ENCODE data around the gene KIAA0232. TPM values are rescaled to one million over a fixed set of nuclear protein-coding genes. Genes with fewer than 3 reads are reported as not detected.

KIAA0232 gene
- polyA plus RNA-seq, 1 donor (not counting 4 experiments of a cell fraction or from before 2014, with no cell fraction given) = 10.0 TPM

DNA sequence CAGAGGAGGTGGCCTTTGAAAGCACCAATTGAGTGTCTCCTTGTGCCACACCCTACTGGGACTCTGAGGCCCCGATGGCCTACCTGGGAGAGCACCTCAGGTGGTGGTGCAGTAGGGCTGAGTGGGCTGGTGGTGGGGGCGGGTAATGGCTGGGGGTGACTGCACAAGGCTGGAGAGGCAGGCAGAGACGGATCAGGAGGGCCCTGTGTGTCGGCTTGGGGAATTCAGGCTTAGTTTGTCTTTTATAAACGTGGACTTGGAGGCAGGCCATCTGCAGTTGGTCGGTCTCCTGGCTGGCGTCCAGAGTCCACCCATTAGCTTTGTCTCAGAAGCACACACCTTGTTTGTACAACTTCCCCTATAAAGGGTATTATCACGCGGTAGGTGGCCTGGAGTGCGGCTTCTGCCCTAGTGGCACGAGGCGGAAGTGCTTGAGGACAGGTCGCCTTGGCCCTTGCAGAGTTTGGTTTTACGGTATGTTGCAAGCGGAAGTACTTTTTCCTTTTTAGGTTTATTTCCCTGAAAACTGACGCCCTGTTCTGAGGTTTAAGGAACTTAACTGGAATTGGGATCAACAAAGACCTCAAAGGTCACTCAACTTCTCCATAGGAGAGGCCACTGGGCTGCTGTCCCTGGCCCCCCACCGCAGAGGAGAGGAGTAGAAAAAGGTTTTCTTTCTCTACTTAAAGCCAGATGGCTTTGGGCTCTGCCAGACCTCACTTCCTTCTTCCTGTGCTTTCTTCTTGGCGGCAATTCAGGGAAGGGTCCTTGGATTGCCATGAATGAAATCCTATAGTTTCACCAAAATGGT, 135.1 kb downstream of the KIAA0232 start:
- no peaks in the 10 kb centered on the region for H4K20me1 ChIP-seq (ENCODE audit: control insufficient read depth, extremely low read depth, insufficient read depth, low read length)
- H3K79me2 ChIP-seq (ENCODE audit: control insufficient read depth, insufficient read depth, low read length) = no peaks in the 10 kb centered on the region
- no peaks in the 10 kb centered on the region for H3K9me1 ChIP-seq (ENCODE audit: control insufficient read depth, extremely low read depth, insufficient read depth, low read length)
- FAIRE-seq (no peak), DNase-seq (ENCODE audit: low read depth, low spot score) (no peak)
- dilution Hi-C loops (cut with MboI; ENCODE audit: extremely low pct_ligation_motif_present, low sequenced_read_pairs) = no loop called here
- peaks cover 9% of the 10 kb centered on the region for H3K4me1 ChIP-seq (ENCODE audit: control insufficient read depth, extremely low read depth, insufficient read depth, low read length)
- no peak overlapping the region for H3K27ac ChIP-seq (ENCODE audit: control insufficient read depth, insufficient read depth, low read length)
- no peak for TF ChIP-seq EZH2 (IDR thresholded peaks at IDR 0.05; ENCODE audit: low read length)
- TF ChIP-seq, protein P1, sequence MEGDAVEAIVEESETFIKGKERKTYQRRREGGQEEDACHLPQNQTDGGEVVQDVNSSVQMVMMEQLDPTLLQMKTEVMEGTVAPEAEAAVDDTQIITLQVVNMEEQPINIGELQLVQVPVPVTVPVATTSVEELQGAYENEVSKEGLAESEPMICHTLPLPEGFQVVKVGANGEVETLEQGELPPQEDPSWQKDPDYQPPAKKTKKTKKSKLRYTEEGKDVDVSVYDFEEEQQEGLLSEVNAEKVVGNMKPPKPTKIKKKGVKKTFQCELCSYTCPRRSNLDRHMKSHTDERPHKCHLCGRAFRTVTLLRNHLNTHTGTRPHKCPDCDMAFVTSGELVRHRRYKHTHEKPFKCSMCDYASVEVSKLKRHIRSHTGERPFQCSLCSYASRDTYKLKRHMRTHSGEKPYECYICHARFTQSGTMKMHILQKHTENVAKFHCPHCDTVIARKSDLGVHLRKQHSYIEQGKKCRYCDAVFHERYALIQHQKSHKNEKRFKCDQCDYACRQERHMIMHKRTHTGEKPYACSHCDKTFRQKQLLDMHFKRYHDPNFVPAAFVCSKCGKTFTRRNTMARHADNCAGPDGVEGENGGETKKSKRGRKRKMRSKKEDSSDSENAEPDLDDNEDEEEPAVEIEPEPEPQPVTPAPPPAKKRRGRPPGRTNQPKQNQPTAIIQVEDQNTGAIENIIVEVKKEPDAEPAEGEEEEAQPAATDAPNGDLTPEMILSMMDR (optimal IDR thresholded peaks at IDR 0.05 in 1 of 3, IDR thresholded peaks at IDR 0.05 in 1 of 3, conservative IDR thresholded peaks at IDR 0.05 in 1 of 3; ENCODE audit: extremely low read depth in 1 of 3, insufficient read depth in 2 of 3, low read length in 3 of 3) = peak in 1 of 3 experiments; percentile 38
- H3K4me2 ChIP-seq (ENCODE audit: control insufficient read depth, extremely low read depth, insufficient read depth, low read depth, low read length) = no peak overlapping the region
- H3K36me3 ChIP-seq (ENCODE audit: control insufficient read depth in 2 of 2, extremely low read depth in 1 of 2, insufficient read depth in 2 of 2, low read length in 2 of 2) = no peaks in the 10 kb centered on the region
- H2AFZ ChIP-seq (ENCODE audit: control insufficient read depth, low read length) = no peak overlapping the region
- H3K9me3 ChIP-seq (ENCODE audit: control insufficient read depth, low read depth, low read length) = no peaks in the 10 kb centered on the region
- H3K4me3 ChIP-seq (ENCODE audit: control insufficient read depth in 2 of 3, extremely low read depth in 1 of 3, insufficient read depth in 2 of 3, low read depth in 1 of 3, low read length in 3 of 3) = no peak overlapping the region
- H3K27me3 ChIP-seq (ENCODE audit: control insufficient read depth, extremely low read depth, insufficient read depth, low read length) = no peaks in the 10 kb centered on the region
- H3K9ac ChIP-seq (ENCODE audit: control insufficient read depth, extremely low read depth, insufficient read depth, low read length) = no peak overlapping the region

DNA sequence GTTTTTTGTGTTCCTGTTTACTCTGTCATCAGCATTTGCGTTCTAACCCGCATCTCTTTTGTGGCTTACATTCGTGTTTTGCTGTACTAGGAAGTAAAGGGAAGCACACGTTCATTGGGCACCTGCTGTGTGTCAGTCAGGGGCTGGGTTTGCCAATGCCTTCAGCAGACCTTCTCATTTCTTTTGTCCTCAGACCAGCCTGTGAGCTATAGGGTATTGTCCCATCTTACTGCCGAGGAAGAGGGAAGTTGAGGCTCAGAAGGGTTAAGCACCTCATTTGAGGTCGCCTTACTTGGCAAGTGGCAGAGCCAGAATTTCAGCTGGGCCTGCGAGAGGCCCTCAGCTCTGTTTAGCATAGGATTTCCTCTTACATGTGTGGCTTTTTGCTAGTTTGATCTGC, 135.8 kb downstream of the KIAA0232 start:
- DNase-seq (ENCODE audit: low read depth, low spot score) = no peak
- Histone ChIP-seq H3K9ac (ENCODE audit: control insufficient read depth, extremely low read depth, insufficient read depth, low read length) (no peak overlapping the region), H3K4me1 (ENCODE audit: control insufficient read depth, extremely low read depth, insufficient read depth, low read length) (peaks cover 9% of the 10 kb centered on the region)

More for the DNA sequence above, 135.8 kb downstream of the KIAA0232 start:
- Histone ChIP-seq H3K79me2 (ENCODE audit: control insufficient read depth, insufficient read depth, low read length) (no peaks in the 10 kb centered on the region), H3K4me2 (ENCODE audit: control insufficient read depth, extremely low read depth, insufficient read depth, low read depth, low read length) (no peak overlapping the region), H2AFZ (ENCODE audit: control insufficient read depth, low read length) (no peak overlapping the region), H4K20me1 (ENCODE audit: control insufficient read depth, extremely low read depth, insufficient read depth, low read length) (no peaks in the 10 kb centered on the region), H3K36me3 (ENCODE audit: control insufficient read depth in 2 of 2, extremely low read depth in 1 of 2, insufficient read depth in 2 of 2, low read length in 2 of 2) (no peaks in the 10 kb centered on the region), H3K9me3 (ENCODE audit: control insufficient read depth, low read depth, low read length) (no peaks in the 10 kb centered on the region), H3K4me3 (ENCODE audit: control insufficient read depth in 2 of 3, extremely low read depth in 1 of 3, insufficient read depth in 2 of 3, low read depth in 1 of 3, low read length in 3 of 3) (no peak overlapping the region), H3K27ac (ENCODE audit: control insufficient read depth, insufficient read depth, low read length) (no peak overlapping the region), H3K9me1 (ENCODE audit: control insufficient read depth, extremely low read depth, insufficient read depth, low read length) (no peaks in the 10 kb centered on the region), H3K27me3 (ENCODE audit: control insufficient read depth, extremely low read depth, insufficient read depth, low read length) (no peaks in the 10 kb centered on the region)
- FAIRE-seq = no peak
- dilution Hi-C loops (cut with MboI; ENCODE audit: extremely low pct_ligation_motif_present, low sequenced_read_pairs) = no loop called here
- TF ChIP-seq, protein P1 (optimal IDR thresholded peaks at IDR 0.05 in 1 of 3, IDR thresholded peaks at IDR 0.05 in 1 of 3, conservative IDR thresholded peaks at IDR 0.05 in 1 of 3; ENCODE audit: extremely low read depth in 1 of 3, insufficient read depth in 2 of 3, low read length in 3 of 3) = no peak
- no peak for TF ChIP-seq EZH2 (IDR thresholded peaks at IDR 0.05; ENCODE audit: low read length)

All from keratinocyte (primary cell).